IMR-90 (cell line): Measurements from ENCODE around the gene FGR. TPM values are rescaled to one million over a fixed set of nuclear protein-coding genes. Genes with fewer than 3 reads are reported as not detected.

Source experiments
- ATAC-seq: fragments of 200-7000 bp; cut with Tn5 transposase; 2 replicates; pipeline ENCODE4 v1.9.1; 2020; ENCODE audit warnings: low read depth, mild to moderate bottlenecking, moderate library complexity
- BruUV-seq: library from RNA; stranded (reverse); fragments of 400-500 nt; replicated peaks from 2 replicates; lab custom pipeline; 2021; lab: Mats Ljungman, UMichigan
- CTCF ChIA-PET: fragments of 300-600 bp; formaldehyde crosslinking; extraction: SDS; loops from one replicate; lab custom pipeline; 2021; ENCODE audit warnings: antibody characterized with exemption; lab: Yijun Ruan, JAX
- POLR2A ChIA-PET: fragments of 300-600 bp; sonication (Branson Sonifier 250); formaldehyde crosslinking; loops from one replicate; lab custom pipeline; 2022; ENCODE audit warnings: antibody characterized with exemption; ENCODE audit not compliant: unreplicated experiment; lab: Charles Lee
- DNase-seq: peaks from one replicate; pipeline ENCODE4 v3.0.0; 2013
- H2AFZ ChIP-seq: replicated peaks from 2 replicates; pipeline ENCODE3; 2013; ENCODE audit warnings: low read length, mild to moderate bottlenecking; ENCODE audit not compliant: poor library complexity
- H2AK5ac ChIP-seq: 2 replicates; pipeline ENCODE4 v1.6.1; 2013; ENCODE audit warnings: low read depth, low read length, inconsistent platforms
- H2AK9ac ChIP-seq: replicated peaks from 2 replicates; pipeline ENCODE3; 2013; ENCODE audit warnings: mild to moderate bottlenecking, low read depth, low read length, moderate library complexity; ENCODE audit not compliant: poor library complexity
- H2BK120ac ChIP-seq: 2 replicates; pipeline ENCODE4 v1.6.1; 2013; ENCODE audit warnings: low read depth, low read length, inconsistent platforms
- H2BK15ac ChIP-seq: 3 replicates; pipeline ENCODE4 v1.6.1; 2013; ENCODE audit warnings: low read depth, low read length, inconsistent platforms
- H2BK20ac ChIP-seq: 2 replicates; pipeline ENCODE4 v1.6.1; 2013; ENCODE audit warnings: low read depth, mild to moderate bottlenecking, inconsistent platforms, low read length, moderate library complexity
- H2BK5ac ChIP-seq: 2 replicates; pipeline ENCODE4 v1.6.1; 2013; ENCODE audit warnings: mild to moderate bottlenecking, low read depth, low read length, inconsistent platforms; ENCODE audit not compliant: poor library complexity, severe bottlenecking
- H3K14ac ChIP-seq: replicated peaks from 2 replicates; pipeline ENCODE4 v1.6.1; 2013; ENCODE audit warnings: low read depth, low read length, inconsistent platforms
- H3K18ac ChIP-seq: 2 replicates; pipeline ENCODE4 v1.6.1; 2013; ENCODE audit warnings: low read depth, low read length, control low read depth
- H3K23ac ChIP-seq: 2 replicates; pipeline ENCODE4 v1.6.1; 2013; ENCODE audit warnings: low read depth, low read length, inconsistent platforms
- H3K27ac ChIP-seq: 2 replicates; pipeline ENCODE4 v1.5.1; 2013; ENCODE audit warnings: mild to moderate bottlenecking, control low read depth, low read length; ENCODE audit not compliant: insufficient read depth
- H3K27me3 ChIP-seq: 2 replicates; pipeline ENCODE4 v1.6.1; 2013; ENCODE audit warnings: low read length; ENCODE audit not compliant: control insufficient read depth, insufficient read depth
- H3K36me3 ChIP-seq: 2 replicates; pipeline ENCODE4 v1.6.1; 2013; ENCODE audit warnings: low read length, mixed read lengths; ENCODE audit not compliant: control insufficient read depth, insufficient read depth
- H3K4ac ChIP-seq: 2 replicates; pipeline ENCODE4 v1.6.1; 2013; ENCODE audit warnings: low read depth, low read length, inconsistent platforms
- H3K4me1 ChIP-seq: 2 replicates; pipeline ENCODE4 v1.6.1; 2013; ENCODE audit warnings: low read length, mixed read lengths; ENCODE audit not compliant: control insufficient read depth, insufficient read depth
- H3K4me2 ChIP-seq: 2 replicates; pipeline ENCODE4 v1.6.1; 2013; ENCODE audit warnings: low read depth, mild to moderate bottlenecking, control low read depth, low read length, moderate library complexity
- H3K4me3 ChIP-seq: 2 replicates; pipeline ENCODE4 v1.5.1; 2013; ENCODE audit warnings: low read depth, mild to moderate bottlenecking, control low read depth, low read length, moderate library complexity; ENCODE audit not compliant: insufficient read depth
- H3K56ac ChIP-seq: 2 replicates; pipeline ENCODE4 v1.6.1; 2013; ENCODE audit warnings: low read length, inconsistent platforms; ENCODE audit not compliant: insufficient read depth; ENCODE audit errors: extremely low read depth
- H3K79me1 ChIP-seq, 2 experiments: 2 replicates each; pipeline ENCODE4 v1.6.1; 2013; ENCODE audit warnings: low read length in 2 of 2, inconsistent platforms in 1 of 2, low read depth in 1 of 2
- H3K9ac ChIP-seq: 2 replicates; pipeline ENCODE4 v1.6.1; 2013; ENCODE audit warnings: low read depth, low read length, control low read depth
- H3K9me1 ChIP-seq: 2 replicates; pipeline ENCODE4 v1.6.1; 2013; ENCODE audit warnings: low read length, inconsistent platforms; ENCODE audit not compliant: insufficient read depth
- H3K9me3 ChIP-seq: 2 replicates; pipeline ENCODE4 v1.6.1; 2013; ENCODE audit warnings: low read length; ENCODE audit not compliant: control insufficient read depth, insufficient read depth
- H4K20me1 ChIP-seq: 2 replicates; pipeline ENCODE4 v1.6.1; 2013; ENCODE audit warnings: low read length, inconsistent platforms; ENCODE audit not compliant: insufficient read depth
- H4K5ac ChIP-seq: 2 replicates; pipeline ENCODE4 v1.6.1; 2013; ENCODE audit warnings: mild to moderate bottlenecking, low read depth, low read length, control low read depth
- H4K8ac ChIP-seq, 2 experiments: 2 replicates each; pipeline ENCODE4 v1.6.1; 2013; ENCODE audit warnings: low read depth in 2 of 2, low read length in 2 of 2, control low read depth in 1 of 2, inconsistent platforms in 1 of 2
- H4K91ac ChIP-seq: 2 replicates; pipeline ENCODE4 v1.6.1; 2013; ENCODE audit warnings: low read depth, low read length, inconsistent platforms; ENCODE audit not compliant: insufficient read depth
- BHLHE40 ChIP-seq: fragments of 150-350 bp; IDR thresholded peaks from 2 replicates; pipeline ENCODE4 v1.6.1; 2016; ENCODE audit warnings: mild to moderate bottlenecking, low read depth, low read length
- CEBPB ChIP-seq: IDR thresholded peaks from 2 replicates; pipeline ENCODE4 v1.6.1; 2012; ENCODE audit warnings: low read depth, low read length, improper control_type of control experiment
- CHD1 ChIP-seq: IDR thresholded peaks from 2 replicates; pipeline ENCODE4 v1.6.1; 2012; ENCODE audit warnings: low read depth, low read length, improper control_type of control experiment
- FOS ChIP-seq: fragments of 150-350 bp; IDR thresholded peaks from 2 replicates; pipeline ENCODE4 v1.6.1; 2016; ENCODE audit warnings: low read depth, low read length
- MAFK ChIP-seq: IDR thresholded peaks from 2 replicates; pipeline ENCODE4 v1.6.1; 2012; ENCODE audit warnings: low read depth, low read length, improper control_type of control experiment
- MAZ ChIP-seq: IDR thresholded peaks from 2 replicates; pipeline ENCODE4 v1.6.1; 2012; ENCODE audit warnings: low read depth, mild to moderate bottlenecking, low read length, improper control_type of control experiment, moderate library complexity, borderline replicate concordance
- MXI1 ChIP-seq: IDR thresholded peaks from 2 replicates; pipeline ENCODE4 v1.6.1; 2012; ENCODE audit warnings: low read depth, mild to moderate bottlenecking, low read length, moderate library complexity, borderline replicate concordance
- NFE2L2 ChIP-seq: fragments of 150-350 bp; IDR thresholded peaks from 2 replicates; pipeline ENCODE4 v1.6.1; 2016; ENCODE audit warnings: low read depth, mild to moderate bottlenecking, low read length
- POLR2A ChIP-seq: IDR thresholded peaks from 2 replicates; pipeline ENCODE4 v1.6.1; 2012; ENCODE audit warnings: mild to moderate bottlenecking, low read depth, low read length
- RAD21 ChIP-seq: IDR thresholded peaks from 2 replicates; pipeline ENCODE4 v1.6.1; 2012; ENCODE audit warnings: low read length, improper control_type of control experiment
- RCOR1 ChIP-seq: IDR thresholded peaks from 2 replicates; pipeline ENCODE4 v1.6.1; 2012; ENCODE audit warnings: mild to moderate bottlenecking, low read length, improper control_type of control experiment; ENCODE audit not compliant: insufficient replicate concordance
- RFX5 ChIP-seq: IDR thresholded peaks from 2 replicates; pipeline ENCODE4 v1.8.0; 2012; ENCODE audit warnings: low read depth, mild to moderate bottlenecking, low read length, moderate library complexity
- SMC3 ChIP-seq: fragments of 150-350 bp; IDR thresholded peaks from 2 replicates; pipeline ENCODE4 v1.6.1; 2016; ENCODE audit warnings: low read depth, mild to moderate bottlenecking, antibody characterized with exemption, low read length, moderate library complexity
- WGBS, 2 experiments: methylation state at CpG; one replicate each; pipeline versions ENCODE4 v1.1.5 to v1.1.7; 2013; ENCODE audit warnings: missing lambda C conversion rate in 2 of 2; ENCODE audit not compliant: insufficient read length in 1 of 2; ENCODE audit errors: extremely low coverage in 2 of 2; 5-methylcytosine and 5-hydroxymethylcytosine counted together
- dilution Hi-C: fragments of 300-500 bp; cut with HindIII; formaldehyde crosslinking; loops from one replicate; pipeline ENCODE4 v1.14.3; 2018; ENCODE audit warnings: low sequenced_read_pairs; ENCODE audit not compliant: unreplicated experiment
- in situ Hi-C: fragments of 300-500 bp; cut with MboI; formaldehyde crosslinking; loops from 3 replicates; pipeline ENCODE4 v1.14.3; 2019; ENCODE audit warnings: low sequenced_read_pairs, inconsistent platforms, mixed read lengths
- intact Hi-C: fragments of 100-400 bp; cut with micrococcal nuclease; formaldehyde crosslinking; loops from 2 replicates; pipeline ENCODE4 v1.10.0; 2022
- polyA plus RNA-seq, 3 experiments: library from polyadenylated mRNA; depleted of rRNA; stranded (reverse); fragments of >200 nt; gene quantifications; 2 replicates each; pipeline ENCODE4 v1.2.3, GENCODE V29; 2012; ENCODE audit warnings: low replicate concordance in 1 of 3
- total RNA-seq: library from RNA; depleted of rRNA; stranded (reverse); fragments of >200 nt; gene quantifications from 2 replicates; pipeline ENCODE4 v1.2.3, GENCODE V29; 2012
- TF ChIP-seq, protein P1 (sequence below): conservative IDR thresholded peaks from 2 replicates; pipeline ENCODE4 v1.5.1; 2012; ENCODE audit warnings: mild to moderate bottlenecking, low read depth, low read length, improper control_type of control experiment
- TF ChIP-seq, protein P2 (sequence below): fragments of 150-350 bp; IDR thresholded peaks from 2 replicates; pipeline ENCODE4 v1.6.1; 2017; ENCODE audit warnings: mild to moderate bottlenecking, antibody characterized with exemption, low read length, low read depth
- TF ChIP-seq, protein P3 (sequence below): fragments of 150-350 bp; IDR thresholded peaks from 2 replicates; pipeline ENCODE4 v1.6.1; 2016; ENCODE audit warnings: low read depth, mild to moderate bottlenecking, low read length, moderate library complexity, borderline replicate concordance

The FGR gene
- total and polyA plus RNA-seq, 2 of the 4 experiments (the other 2 are of a cell fraction): not detected

DNA sequence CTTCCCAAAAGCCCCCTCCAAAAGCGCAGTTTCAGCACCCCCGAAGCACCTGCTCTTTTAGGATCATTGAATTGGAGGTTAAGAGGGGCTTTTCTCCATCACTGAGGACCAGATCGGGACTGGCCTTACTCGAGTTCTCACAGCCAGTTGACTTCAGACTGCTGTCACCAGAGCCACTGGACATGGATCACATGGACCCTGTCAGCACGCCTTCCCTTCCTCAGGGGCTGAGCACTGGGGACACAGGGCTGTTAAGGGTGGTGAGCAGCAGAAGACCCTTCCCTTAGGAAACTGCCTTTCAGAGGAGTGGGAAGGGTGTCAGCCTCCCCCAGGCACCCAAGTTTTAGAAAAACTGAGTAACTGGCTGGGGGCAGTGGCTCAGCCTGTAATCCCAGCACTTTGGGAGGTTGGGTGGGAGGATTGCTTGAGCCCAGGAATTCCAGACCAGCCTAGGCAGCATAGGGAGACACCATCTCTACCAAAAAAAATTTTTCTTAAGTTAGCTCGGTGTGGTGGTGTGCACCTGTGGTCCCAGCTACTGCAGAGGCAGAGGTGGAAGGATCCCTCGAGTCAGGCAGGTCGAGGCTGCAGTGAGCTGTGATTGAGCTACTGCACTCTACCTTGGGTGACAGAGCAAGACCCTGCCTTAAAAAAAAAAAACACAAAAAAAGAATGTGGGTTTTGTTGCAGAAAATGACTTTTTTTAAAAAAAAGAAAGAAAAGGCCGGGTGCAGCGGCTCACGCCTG lies 584 bp upstream of the FGR start:
- intact Hi-C loops (no loop called here), in situ Hi-C loops (no loop called here), dilution Hi-C loops (no loop called here)
- ATAC-seq: no peak
- Histone ChIP-seq H3K18ac (no peak overlapping the region), H2BK5ac (no peak overlapping the region), H2AFZ (no peak overlapping the region), H3K56ac (no peak overlapping the region), H2AK9ac (no peak overlapping the region), H3K4me1 (no peaks in the 10 kb centered on the region), H3K4ac (no peak overlapping the region), H3K27ac (no peak overlapping the region), H3K23ac (no peak overlapping the region), H3K9me1 (no peaks in the 10 kb centered on the region), H2AK5ac (no peak overlapping the region), H4K91ac (no peak overlapping the region), H4K20me1 (no peaks in the 10 kb centered on the region), H3K79me1 (no peaks in the 10 kb centered on the region), H2BK120ac (no peak overlapping the region), H4K5ac (no peak overlapping the region), H3K4me3 (no peak overlapping the region), H3K36me3 (no peaks in the 10 kb centered on the region), H4K8ac (no peak overlapping the region), H3K14ac (no peak overlapping the region), H2BK15ac (no peak overlapping the region), H3K4me2 (no peak overlapping the region), H2BK20ac (no peak overlapping the region), H3K9me3 (no peaks in the 10 kb centered on the region), H3K9ac (no peak overlapping the region), H3K27me3 (peaks cover 45% of the 10 kb centered on the region)
- no TSS peak for BruUV-seq
- POLR2A ChIA-PET: no interaction called here
- no peak for DNase-seq
- WGBS, 2 experiments: 7% methylated on average over 2 of the region's 11 CpGs; no CpG with 5 or more reads in 1 of the 2 experiments
- TF ChIP-seq FOS (no peak), RAD21 (no peak), RCOR1 (no peak), MXI1 (no peak), BHLHE40 (no peak), RFX5 (no peak), CHD1 (no peak), MAFK (no peak), SMC3 (no peak), CEBPB (no peak), POLR2A (no peak), MAZ (no peak), NFE2L2 (no peak)
- TF ChIP-seq, protein P1, sequence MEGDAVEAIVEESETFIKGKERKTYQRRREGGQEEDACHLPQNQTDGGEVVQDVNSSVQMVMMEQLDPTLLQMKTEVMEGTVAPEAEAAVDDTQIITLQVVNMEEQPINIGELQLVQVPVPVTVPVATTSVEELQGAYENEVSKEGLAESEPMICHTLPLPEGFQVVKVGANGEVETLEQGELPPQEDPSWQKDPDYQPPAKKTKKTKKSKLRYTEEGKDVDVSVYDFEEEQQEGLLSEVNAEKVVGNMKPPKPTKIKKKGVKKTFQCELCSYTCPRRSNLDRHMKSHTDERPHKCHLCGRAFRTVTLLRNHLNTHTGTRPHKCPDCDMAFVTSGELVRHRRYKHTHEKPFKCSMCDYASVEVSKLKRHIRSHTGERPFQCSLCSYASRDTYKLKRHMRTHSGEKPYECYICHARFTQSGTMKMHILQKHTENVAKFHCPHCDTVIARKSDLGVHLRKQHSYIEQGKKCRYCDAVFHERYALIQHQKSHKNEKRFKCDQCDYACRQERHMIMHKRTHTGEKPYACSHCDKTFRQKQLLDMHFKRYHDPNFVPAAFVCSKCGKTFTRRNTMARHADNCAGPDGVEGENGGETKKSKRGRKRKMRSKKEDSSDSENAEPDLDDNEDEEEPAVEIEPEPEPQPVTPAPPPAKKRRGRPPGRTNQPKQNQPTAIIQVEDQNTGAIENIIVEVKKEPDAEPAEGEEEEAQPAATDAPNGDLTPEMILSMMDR: no peak
- TF ChIP-seq, protein P2, sequence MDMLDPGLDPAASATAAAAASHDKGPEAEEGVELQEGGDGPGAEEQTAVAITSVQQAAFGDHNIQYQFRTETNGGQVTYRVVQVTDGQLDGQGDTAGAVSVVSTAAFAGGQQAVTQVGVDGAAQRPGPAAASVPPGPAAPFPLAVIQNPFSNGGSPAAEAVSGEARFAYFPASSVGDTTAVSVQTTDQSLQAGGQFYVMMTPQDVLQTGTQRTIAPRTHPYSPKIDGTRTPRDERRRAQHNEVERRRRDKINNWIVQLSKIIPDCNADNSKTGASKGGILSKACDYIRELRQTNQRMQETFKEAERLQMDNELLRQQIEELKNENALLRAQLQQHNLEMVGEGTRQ: no peak
- TF ChIP-seq, protein P3, sequence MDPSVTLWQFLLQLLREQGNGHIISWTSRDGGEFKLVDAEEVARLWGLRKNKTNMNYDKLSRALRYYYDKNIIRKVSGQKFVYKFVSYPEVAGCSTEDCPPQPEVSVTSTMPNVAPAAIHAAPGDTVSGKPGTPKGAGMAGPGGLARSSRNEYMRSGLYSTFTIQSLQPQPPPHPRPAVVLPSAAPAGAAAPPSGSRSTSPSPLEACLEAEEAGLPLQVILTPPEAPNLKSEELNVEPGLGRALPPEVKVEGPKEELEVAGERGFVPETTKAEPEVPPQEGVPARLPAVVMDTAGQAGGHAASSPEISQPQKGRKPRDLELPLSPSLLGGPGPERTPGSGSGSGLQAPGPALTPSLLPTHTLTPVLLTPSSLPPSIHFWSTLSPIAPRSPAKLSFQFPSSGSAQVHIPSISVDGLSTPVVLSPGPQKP: no peak
- CTCF ChIA-PET: interaction anchor here (0.6 kb wide), 1 partner anchor 153 kb away, joined by 3 read pairs; no protein-coding TSS in a partner anchor
